Muscle layer of duodenum (tissue), 2 donors: ENCODE results near the gene STX1B.

Source experiments
- H3K27ac ChIP-seq: one replicate; pipeline ENCODE4 v1.7.0; 2013; ENCODE audit warnings: mild to moderate bottlenecking, low read length
- H3K27me3 ChIP-seq: one replicate; pipeline ENCODE4 v1.7.0; 2013; ENCODE audit warnings: low read depth, mild to moderate bottlenecking, control low read depth, low read length
- H3K36me3 ChIP-seq, 2 donors: one replicate each; pipeline ENCODE4 v1.7.0; 2013; ENCODE audit warnings: low read length in 2 of 2, control low read depth in 1 of 2, mild to moderate bottlenecking in 1 of 2; ENCODE audit not compliant: insufficient read depth in 2 of 2, control insufficient read depth in 1 of 2
- H3K4me1 ChIP-seq, 2 donors: one replicate each; pipeline ENCODE4 v1.7.0; 2013; ENCODE audit warnings: low read length in 2 of 2, mild to moderate bottlenecking in 2 of 2, control low read depth in 1 of 2, moderate library complexity in 1 of 2; ENCODE audit not compliant: insufficient read depth in 2 of 2, control insufficient read depth in 1 of 2
- H3K4me3 ChIP-seq, 2 donors: one replicate each; pipeline ENCODE4 v1.7.0; 2013; ENCODE audit warnings: low read length in 2 of 2, low read depth in 1 of 2, mild to moderate bottlenecking in 1 of 2
- H3K9me3 ChIP-seq, 2 donors: one replicate each; pipeline ENCODE4 v1.7.0; 2013; ENCODE audit warnings: low read length in 2 of 2, control low read depth in 1 of 2, mild to moderate bottlenecking in 1 of 2; ENCODE audit not compliant: control insufficient read depth in 1 of 2
- donor health status: healthy.

The STX1B gene

DNA sequence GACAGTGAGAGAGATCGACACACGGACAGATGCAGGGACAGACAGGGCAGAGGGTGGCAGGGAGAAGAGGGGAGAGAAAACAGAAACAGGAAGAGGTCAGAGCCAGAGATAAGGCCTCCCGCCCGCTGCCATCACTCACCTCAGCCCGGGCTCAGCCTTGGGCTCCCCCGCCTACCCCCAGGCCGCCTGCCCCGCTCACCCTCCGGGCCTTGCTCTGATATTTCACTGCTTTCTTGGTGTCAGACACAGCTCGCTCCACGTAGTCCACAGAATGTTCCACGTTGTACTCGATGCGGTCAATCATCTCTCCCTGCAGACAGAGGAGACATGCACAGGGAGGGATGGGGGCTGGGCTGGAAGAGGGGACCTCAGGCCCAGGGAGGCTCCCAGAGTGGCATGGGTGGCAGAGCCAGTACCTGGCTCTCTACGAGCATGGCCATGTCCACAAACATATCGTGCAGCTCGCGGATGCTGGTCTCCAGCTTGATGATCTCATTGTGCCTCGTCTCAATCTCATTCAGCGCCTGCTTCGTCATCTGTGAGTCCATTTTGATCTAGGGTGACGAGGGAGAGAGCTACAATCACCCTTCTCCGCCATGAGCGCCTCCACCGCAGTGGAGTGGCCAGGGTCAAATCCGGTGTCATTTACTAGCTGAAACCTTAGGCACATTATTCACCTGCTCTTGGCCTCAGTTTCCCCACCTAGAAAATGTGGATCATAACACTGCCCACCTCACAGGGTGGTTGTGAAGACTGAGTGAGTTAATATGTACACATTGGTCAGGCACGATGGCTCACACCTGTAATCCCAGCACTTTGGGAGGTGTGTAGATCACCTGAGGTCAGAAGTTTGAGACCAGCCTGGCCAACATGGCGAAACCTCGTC, 17.3 kb downstream of the STX1B start:
- no peaks in the 10 kb centered on the region for H3K9me3 ChIP-seq
- H3K4me1 ChIP-seq: no peaks in the 10 kb centered on the region
- H3K27ac ChIP-seq: no peak overlapping the region
- H3K36me3 ChIP-seq: no peaks in the 10 kb centered on the region
- H3K27me3 ChIP-seq: no peaks in the 10 kb centered on the region
- no peak overlapping the region for H3K4me3 ChIP-seq

DNA sequence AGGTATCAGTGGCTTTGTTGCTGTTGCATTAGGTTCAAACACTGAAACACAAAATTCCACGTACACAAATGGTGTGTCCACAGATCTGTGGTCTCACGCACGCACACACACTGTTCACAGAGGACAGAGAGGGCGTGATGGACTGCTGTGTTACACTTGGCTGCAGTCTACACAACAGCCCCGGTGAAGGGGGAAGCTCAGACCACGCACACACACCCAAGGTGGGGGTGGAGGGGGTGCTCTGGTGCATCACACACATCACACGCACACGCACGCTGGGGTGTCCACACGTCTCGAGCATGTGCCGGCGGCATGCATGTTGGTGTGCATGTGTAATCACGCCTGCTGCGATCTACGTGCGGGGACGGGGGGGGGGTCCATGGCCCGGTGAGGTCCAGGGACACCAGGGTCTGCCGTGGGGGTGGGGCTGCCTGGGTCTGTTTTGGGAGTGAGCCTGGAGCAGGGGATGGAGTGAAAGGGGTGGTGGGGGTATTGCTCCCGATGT, 18.1 kb downstream of the STX1B start:
- Histone ChIP-seq H3K9me3 (no peaks in the 10 kb centered on the region), H3K27me3 (no peaks in the 10 kb centered on the region), H3K4me1 (no peaks in the 10 kb centered on the region), H3K4me3 (no peak overlapping the region), H3K36me3 (no peaks in the 10 kb centered on the region), H3K27ac (no peak overlapping the region)

DNA sequence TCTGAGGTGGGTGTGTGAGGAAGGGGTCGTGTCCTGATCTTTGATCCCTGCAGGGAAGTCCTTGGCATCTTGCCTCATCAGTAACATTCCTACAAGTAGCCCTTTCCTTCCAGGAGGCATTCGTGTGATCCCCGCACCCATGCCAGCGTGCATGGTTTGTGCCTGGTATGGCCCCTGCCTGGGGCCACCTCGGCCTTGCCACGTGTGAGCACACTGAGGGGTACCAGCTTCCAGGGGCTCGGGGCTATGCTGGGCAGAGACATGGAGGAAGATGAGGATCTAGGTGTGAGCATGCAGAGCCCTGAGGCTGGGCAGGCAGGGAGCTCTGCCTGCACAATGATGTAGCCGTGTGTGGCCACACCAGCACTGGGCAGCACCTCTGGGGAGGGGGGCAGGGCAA, 19.4 kb downstream of the STX1B start:
- Histone ChIP-seq H3K27ac (no peak overlapping the region), H3K4me1 (peaks cover under 1 to 3% of the 10 kb centered on the region in 2 donors), H3K9me3 (no peaks in the 10 kb centered on the region), H3K4me3 (no peak overlapping the region), H3K36me3 (peaks cover 0 to 3% of the 10 kb centered on the region in 2 donors), H3K27me3 (no peaks in the 10 kb centered on the region)

- H3K36me3 ChIP-seq: peaks cover 0 to 3% of the 10 kb centered on the region in 2 donors
- H3K27me3 ChIP-seq: no peaks in the 10 kb centered on the region
- no peak overlapping the region for H3K4me3 ChIP-seq
- no peak overlapping the region for H3K27ac ChIP-seq
- peaks cover 4 to 12% of the 10 kb centered on the region in 2 donors for H3K4me1 ChIP-seq
- no peaks in the 10 kb centered on the region for H3K9me3 ChIP-seq
Observed at GRCh38 chr16:30990105-30990504, 20.3 kb downstream of the STX1B start.

DNA sequence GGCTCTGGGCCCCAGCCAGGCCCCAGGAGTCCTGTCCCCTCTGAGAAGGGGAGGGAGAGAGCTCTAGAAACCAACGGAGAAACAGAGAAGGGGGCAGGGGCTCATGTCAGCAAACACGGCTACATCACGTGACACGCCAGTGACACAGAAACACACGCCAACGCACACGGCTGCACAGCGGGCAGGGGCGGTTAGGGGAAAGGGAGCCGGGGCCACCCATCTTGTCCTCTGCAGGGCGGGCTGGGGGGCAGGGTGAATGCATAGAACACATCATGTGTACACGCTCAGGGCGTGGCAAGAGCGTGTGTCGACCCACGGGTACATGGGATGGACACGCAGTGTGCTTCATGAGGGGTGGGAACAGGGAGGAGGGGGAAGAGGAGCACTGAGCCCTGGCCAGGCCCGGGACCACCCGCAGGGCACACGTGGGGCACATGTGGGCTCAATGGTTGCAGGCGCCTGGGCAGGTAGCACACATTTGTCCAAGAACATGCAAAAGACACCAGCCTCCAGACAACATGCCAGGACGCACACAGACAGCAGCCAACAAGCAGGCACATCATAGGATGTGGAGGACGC, 20.9 kb downstream of the STX1B start:
- no peaks in the 10 kb centered on the region for H3K9me3 ChIP-seq
- no peak overlapping the region for H3K27ac ChIP-seq
- no peak overlapping the region for H3K4me3 ChIP-seq
- H3K4me1 ChIP-seq: peaks cover 4 to 13% of the 10 kb centered on the region in 2 donors
- no peaks in the 10 kb centered on the region for H3K27me3 ChIP-seq
- peaks cover 0 to 3% of the 10 kb centered on the region in 2 donors for H3K36me3 ChIP-seq

DNA sequence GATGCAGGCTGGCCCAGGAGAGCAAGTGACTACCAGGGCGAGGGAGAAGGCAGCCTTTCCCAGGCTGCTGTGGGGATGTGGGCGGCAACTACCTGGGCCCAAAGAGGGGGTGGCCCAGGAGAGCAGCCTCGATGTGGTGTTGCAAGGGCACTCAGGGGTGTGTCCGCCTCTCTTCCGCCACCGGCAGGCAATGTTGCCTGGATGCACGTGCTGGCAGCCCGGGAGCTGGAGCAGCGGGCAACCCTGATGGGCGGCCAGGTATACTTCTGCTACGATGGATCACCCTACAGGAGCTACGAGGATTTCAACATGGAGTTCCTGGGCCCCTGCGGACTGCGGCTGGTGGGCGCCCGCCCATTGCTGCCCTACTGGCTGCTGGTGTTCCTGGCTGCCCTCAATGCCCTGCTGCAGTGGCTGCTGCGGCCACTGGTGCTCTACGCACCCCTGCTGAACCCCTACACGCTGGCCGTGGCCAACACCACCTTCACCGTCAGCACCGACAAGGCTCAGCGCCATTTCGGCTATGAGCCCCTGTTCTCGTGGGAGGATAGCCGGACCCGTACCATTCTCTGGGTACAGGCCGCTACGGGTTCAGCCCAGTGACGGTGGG, 22.8 kb downstream of the STX1B start:
- Histone ChIP-seq H3K9me3 (no peaks in the 10 kb centered on the region), H3K27me3 (no peaks in the 10 kb centered on the region), H3K4me1 (peaks cover 4 to 13% of the 10 kb centered on the region in 2 donors), H3K4me3 (no peak overlapping the region), H3K27ac (no peak overlapping the region), H3K36me3 (peaks cover 3 to 17% of the 10 kb centered on the region in 2 donors)

DNA sequence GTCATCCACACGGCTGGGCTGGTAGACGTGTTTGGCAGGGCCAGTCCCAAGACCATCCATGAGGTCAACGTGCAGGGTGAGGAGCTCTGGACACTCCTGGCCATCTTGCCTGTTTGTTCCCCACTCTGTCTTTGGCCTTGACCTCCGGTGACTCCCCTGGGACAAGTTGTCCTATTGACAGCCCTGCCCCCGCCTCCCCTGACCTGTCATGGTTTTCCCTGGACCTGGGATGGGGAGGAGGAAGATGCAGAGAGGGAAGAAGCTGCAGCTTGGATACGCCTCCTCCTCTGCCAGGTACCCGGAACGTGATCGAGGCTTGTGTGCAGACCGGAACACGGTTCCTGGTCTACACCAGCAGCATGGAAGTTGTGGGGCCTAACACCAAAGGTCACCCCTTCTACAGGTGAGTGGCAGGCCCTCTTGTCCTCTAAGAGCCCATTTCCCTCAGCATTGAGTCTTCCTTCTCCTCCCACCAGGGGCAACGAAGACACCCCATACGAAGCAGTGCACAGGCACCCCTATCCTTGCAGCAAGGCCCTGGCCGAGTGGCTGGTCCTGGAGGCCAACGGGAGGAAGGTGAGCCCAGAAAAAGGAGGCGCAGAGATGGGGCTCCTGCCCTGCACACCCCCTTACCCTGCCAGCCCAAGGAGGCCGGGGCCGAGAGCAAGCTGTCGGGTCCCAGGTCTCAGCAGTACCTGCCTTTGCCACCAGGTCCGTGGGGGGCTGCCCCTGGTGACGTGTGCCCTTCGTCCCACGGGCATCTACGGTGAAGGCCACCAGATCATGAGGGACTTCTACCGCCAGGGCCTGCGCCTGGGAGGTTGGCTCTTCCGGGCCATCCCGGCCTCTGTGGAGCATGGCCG, 24.1 kb downstream of the STX1B start:
- Histone ChIP-seq H3K4me3 (peak overlapping the region in 1 of 2 donors; percentile 57), H3K4me1 (peaks cover 4 to 13% of the 10 kb centered on the region in 2 donors), H3K9me3 (no peaks in the 10 kb centered on the region), H3K36me3 (peaks cover 3 to 28% of the 10 kb centered on the region in 2 donors), H3K27me3 (no peaks in the 10 kb centered on the region), H3K27ac (peak overlapping the region; percentile 21)

DNA sequence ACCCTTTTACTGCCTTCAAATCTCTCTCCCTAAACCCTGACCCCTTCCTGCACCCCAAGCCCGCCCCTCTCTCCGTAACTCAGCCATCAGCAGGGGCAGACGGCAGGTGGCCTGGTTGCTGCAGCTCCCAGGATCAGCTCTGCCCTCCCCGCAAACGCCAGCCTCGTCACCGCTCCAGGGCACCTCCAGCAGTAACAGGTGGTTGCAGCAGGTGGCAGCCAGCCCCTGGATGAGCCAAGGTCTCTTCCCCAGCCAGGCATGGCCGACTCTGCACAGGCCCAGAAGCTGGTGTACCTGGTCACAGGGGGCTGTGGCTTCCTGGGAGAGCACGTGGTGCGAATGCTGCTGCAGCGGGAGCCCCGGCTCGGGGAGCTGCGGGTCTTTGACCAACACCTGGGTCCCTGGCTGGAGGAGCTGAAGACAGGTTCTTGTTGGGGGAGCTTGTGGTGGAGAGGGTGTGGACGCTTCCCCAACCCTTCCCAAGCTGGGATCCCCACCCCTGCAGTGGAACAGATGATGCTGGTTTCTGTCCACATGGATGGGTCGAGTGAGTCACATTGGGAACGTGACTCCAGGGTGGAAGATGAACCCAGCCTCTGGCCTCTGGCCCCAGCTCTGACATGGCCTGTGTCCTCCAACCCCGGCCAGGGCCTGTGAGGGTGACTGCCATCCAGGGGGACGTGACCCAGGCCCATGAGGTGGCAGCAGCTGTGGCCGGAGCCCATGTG, 24.9 kb downstream of the STX1B start:
- Histone ChIP-seq H3K36me3 (peaks cover 3 to 36% of the 10 kb centered on the region in 2 donors), H3K27me3 (no peaks in the 10 kb centered on the region), H3K4me3 (peak overlapping the region; percentile 57 to 66), H3K4me1 (peaks cover 4 to 13% of the 10 kb centered on the region in 2 donors), H3K9me3 (no peaks in the 10 kb centered on the region), H3K27ac (peak overlapping the region; percentile 21)

GRCh38 chr16:30984669-30985400, 25.6 kb downstream of the STX1B start, which contains the start of gene HSD3B7:
Gene HSD3B7 (plus strand): TSS chr16:30985207. CDS start chr16:30985659, 452 bp downstream.
- H3K27ac ChIP-seq: peak within 1 kb of the TSS; percentile 21
- no peaks in the 10 kb centered on the region for H3K9me3 ChIP-seq
- H3K27me3 ChIP-seq: no peaks in the 10 kb centered on the region
- peaks cover 4 to 13% of the 10 kb centered on the region in 2 donors for H3K4me1 ChIP-seq
- peaks cover 9 to 43% of the 10 kb centered on the region in 2 donors for H3K36me3 ChIP-seq
- H3K4me3 ChIP-seq: peak within 1 kb of the TSS; percentile 57 to 66
